SK-N-SH (cell line): ENCODE data around the gene GALNT14.

Experiments used
- CTCF ChIP-seq: fragments of 200-600 bp; sonication (generic); IDR thresholded peaks from 2 replicates; pipeline ENCODE4 v1.6.1; 2017; ENCODE audit warnings: antibody characterized with exemption, mild to moderate bottlenecking, moderate library complexity
- EP300 ChIP-seq, 2 experiments: IDR thresholded peaks; 2 replicates each; pipeline versions ENCODE4 v1.4.0 to v1.6.1; 2012; ENCODE audit warnings: borderline replicate concordance in 1 of 2, low read depth in 1 of 2, low read length in 1 of 2
- EZH2phosphoT487 ChIP-seq: fragments of 200-600 bp; sonication (generic); IDR thresholded peaks from 2 replicates; pipeline ENCODE4 v1.6.1; 2017; ENCODE audit warnings: low read depth, mixed run types, mild to moderate bottlenecking, antibody characterized with exemption, moderate library complexity, borderline replicate concordance
- FOXJ3 ChIP-seq: sonication (generic); formaldehyde crosslinking; IDR thresholded peaks from 2 replicates; pipeline ENCODE4 v1.5.1; 2020; ENCODE audit warnings: mild to moderate bottlenecking, missing genetic modification reagents
- MAX ChIP-seq: IDR thresholded peaks from 2 replicates; pipeline ENCODE4 v1.4.0; 2012; ENCODE audit warnings: low read depth
- NRF1 ChIP-seq: IDR thresholded peaks from 2 replicates; pipeline ENCODE4 v1.6.1; 2012; ENCODE audit warnings: low read depth, mild to moderate bottlenecking, low read length
- RAD21 ChIP-seq: IDR thresholded peaks from 2 replicates; pipeline ENCODE4 v1.6.1; 2012; ENCODE audit warnings: mild to moderate bottlenecking, low read length
- REST ChIP-seq: IDR thresholded peaks from 2 replicates; pipeline ENCODE4 v1.6.1; 2012; ENCODE audit warnings: mild to moderate bottlenecking, low read depth, low read length, moderate library complexity
- SIN3A ChIP-seq: IDR thresholded peaks from 2 replicates; pipeline ENCODE4 v1.6.1; 2012; ENCODE audit warnings: low read depth, mild to moderate bottlenecking, low read length, moderate library complexity, borderline replicate concordance
- SMC3 ChIP-seq: IDR thresholded peaks from 2 replicates; pipeline ENCODE4 v1.6.1; 2012; ENCODE audit warnings: low read depth, low read length, improper control_type of control experiment
- TAF1 ChIP-seq: IDR thresholded peaks from 2 replicates; pipeline ENCODE4 v1.6.1; 2012; ENCODE audit warnings: low read depth, mild to moderate bottlenecking, low read length, moderate library complexity, borderline replicate concordance
- YY1 ChIP-seq: IDR thresholded peaks from 2 replicates; pipeline ENCODE4 v1.4.0; 2012; ENCODE audit warnings: low read depth, mild to moderate bottlenecking

GRCh38 chr2:31131871-31132270 lies 6.4 kb downstream of the GALNT14 start:
- TF ChIP-seq MAX (no peak), SMC3 (no peak), CTCF (no peak), EZH2phosphoT487 (no peak), REST (no peak), FOXJ3 (CRISPR knock-in tag) (no peak), TAF1 (no peak), EP300 (IDR thresholded peaks at IDR 0.05; ENCODE audit: borderline replicate concordance in 1 of 2, low read depth in 1 of 2, low read length in 1 of 2) (no peak), SIN3A (no peak), YY1 (no peak), NRF1 (no peak), RAD21 (no peak)
